DOHH2 (cell line): ENCODE results near the gene DCUN1D3.
A peak's percentile ranks its signal among the peaks of the same experiment; 100 is the strongest.

ENCODE experiments used
- H3F3A ChIP-seq: fragments of 200-600 bp; sonication (generic), shearing (Covaris generic); 2 replicates; pipeline ENCODE4 v1.6.0; 2016; ENCODE audit warnings: antibody characterized with exemption, mild to moderate bottlenecking; ENCODE audit not compliant: control insufficient read depth, insufficient read depth
- H3K27ac ChIP-seq: fragments of 200-600 bp; sonication (generic); 2 replicates; pipeline ENCODE4 v1.5.1; 2014; ENCODE audit warnings: low read depth, mild to moderate bottlenecking, low read length, moderate library complexity
- H3K27me3 ChIP-seq: fragments of 200-600 bp; sonication (generic); 2 replicates; pipeline ENCODE4 v1.6.1; 2014; ENCODE audit warnings: mild to moderate bottlenecking, low read length, mixed read lengths; ENCODE audit not compliant: control insufficient read depth
- H3K36me3 ChIP-seq: fragments of 200-600 bp; sonication (generic); 2 replicates; pipeline ENCODE4 v1.6.1; 2014; ENCODE audit warnings: mild to moderate bottlenecking, low read length, moderate library complexity, mixed read lengths; ENCODE audit not compliant: control insufficient read depth
- H3K4me1 ChIP-seq: fragments of 200-600 bp; sonication (generic); 2 replicates; pipeline ENCODE4 v1.6.1; 2014; ENCODE audit warnings: mild to moderate bottlenecking, low read length, mixed read lengths; ENCODE audit not compliant: control insufficient read depth
- H3K4me2 ChIP-seq: fragments of 200-600 bp; sonication (generic); 2 replicates; pipeline ENCODE4 v1.6.0; 2014; ENCODE audit warnings: mild to moderate bottlenecking, low read length, moderate library complexity
- H3K4me3 ChIP-seq: fragments of 200-600 bp; sonication (generic); 2 replicates; pipeline ENCODE4 v1.5.1; 2014; ENCODE audit warnings: mild to moderate bottlenecking, low read length, mixed read lengths
- H3K79me2 ChIP-seq: fragments of 200-600 bp; sonication (generic); 2 replicates; pipeline ENCODE4 v1.6.1; 2014; ENCODE audit warnings: mild to moderate bottlenecking, low read length, mixed read lengths; ENCODE audit not compliant: control insufficient read depth
- H3K9me2 ChIP-seq: fragments of 200-600 bp; sonication (generic); replicated peaks from 2 replicates; pipeline ENCODE4 v1.6.1; 2014; ENCODE audit warnings: mild to moderate bottlenecking, low read length, mixed read lengths; ENCODE audit not compliant: control insufficient read depth
- H3K9me3 ChIP-seq: fragments of 200-600 bp; sonication (generic); 2 replicates; pipeline ENCODE4 v1.6.1; 2014; ENCODE audit warnings: antibody characterized with exemption, low read length, mixed read lengths; ENCODE audit not compliant: control insufficient read depth, insufficient read depth
- H4K20me1 ChIP-seq: fragments of 200-600 bp; sonication (generic); 2 replicates; pipeline ENCODE4 v1.6.0; 2014; ENCODE audit warnings: low read depth, mild to moderate bottlenecking, antibody characterized with exemption, low read length, moderate library complexity; ENCODE audit not compliant: control insufficient read depth, insufficient read depth
- CTCF ChIP-seq: fragments of 200-600 bp; sonication (generic); IDR thresholded peaks from one replicate; pipeline ENCODE4 v1.5.1; 2014; ENCODE audit warnings: antibody characterized with exemption, mild to moderate bottlenecking, low read depth, low read length; ENCODE audit not compliant: poor library complexity, severe bottlenecking
- EZH2phosphoT487 ChIP-seq: fragments of 200-600 bp; sonication (generic); IDR thresholded peaks from 2 replicates; pipeline ENCODE4 v1.6.1; 2017; ENCODE audit warnings: borderline replicate concordance, mild to moderate bottlenecking, antibody characterized with exemption, low read length, moderate library complexity, mixed read lengths

DCUN1D3 gene

DNA sequence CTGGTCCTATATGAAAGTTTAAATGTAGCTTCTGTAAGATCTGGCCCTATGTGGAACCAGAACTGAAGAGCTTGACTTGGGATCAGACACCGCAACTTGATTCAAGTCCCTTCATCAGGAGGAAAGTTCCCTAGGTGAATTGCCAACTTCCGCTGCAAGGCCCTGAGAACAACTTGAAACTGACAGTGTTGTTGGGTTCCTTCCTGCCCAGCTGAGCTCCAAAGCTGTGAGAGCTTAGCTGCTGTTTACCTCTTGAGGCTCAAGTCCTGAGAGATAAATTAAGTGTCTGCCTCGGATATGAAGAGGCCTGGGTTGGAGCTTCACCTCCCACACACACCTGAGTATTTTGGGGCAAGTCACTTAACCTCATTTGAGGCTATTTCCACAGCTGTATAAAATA, 49.2 kb downstream of the DCUN1D3 start:
- no peaks in the 10 kb centered on the region for H3F3A ChIP-seq
- no peak overlapping the region for H3K4me2 ChIP-seq
- H3K4me3 ChIP-seq, result no peak overlapping the region
- no peaks in the 10 kb centered on the region for H4K20me1 ChIP-seq
- H3K79me2 ChIP-seq, result no peaks in the 10 kb centered on the region
- no peak overlapping the region for H3K27ac ChIP-seq
- H3K9me2 ChIP-seq, result no peaks in the 10 kb centered on the region
- H3K4me1 ChIP-seq, result no peaks in the 10 kb centered on the region
- H3K36me3 ChIP-seq, result no peaks in the 10 kb centered on the region; the same call in 1 of the 2 replicates
- H3K27me3 ChIP-seq, result no peaks in the 10 kb centered on the region
- TF ChIP-seq CTCF, result no peak
- TF ChIP-seq EZH2phosphoT487, result no peak
- no peaks in the 10 kb centered on the region for H3K9me3 ChIP-seq

- Histone ChIP-seq H3K9me2 (no peaks in the 10 kb centered on the region), H3K27me3 (no peaks in the 10 kb centered on the region), H3K79me2 (no peaks in the 10 kb centered on the region), H3K9me3 (no peaks in the 10 kb centered on the region), H3K36me3 (peaks cover 2% of the 10 kb centered on the region), H3K27ac (no peak overlapping the region), H4K20me1 (no peaks in the 10 kb centered on the region), H3K4me1 (no peaks in the 10 kb centered on the region), H3K4me2 (no peak overlapping the region), H3F3A (no peaks in the 10 kb centered on the region), H3K4me3 (no peak overlapping the region)
- no peak for TF ChIP-seq EZH2phosphoT487
- TF ChIP-seq CTCF, result peak; percentile 96
Observed at GRCh38 chr16:20849589-20850390, 50.4 kb downstream of the DCUN1D3 start.

GRCh38 chr16:20847550-20847949, 52.6 kb downstream of the DCUN1D3 start:
- no peak overlapping the region for H3K4me2 ChIP-seq
- no peaks in the 10 kb centered on the region for H3K9me3 ChIP-seq
- no peaks in the 10 kb centered on the region for H3K9me2 ChIP-seq
- no peak overlapping the region for H3K27ac ChIP-seq
- no peaks in the 10 kb centered on the region for H3F3A ChIP-seq
- H3K36me3 ChIP-seq, result peaks cover 5% of the 10 kb centered on the region
- H3K79me2 ChIP-seq, result no peaks in the 10 kb centered on the region
- TF ChIP-seq CTCF, result no peak
- TF ChIP-seq EZH2phosphoT487, result no peak
- no peaks in the 10 kb centered on the region for H3K4me1 ChIP-seq
- no peaks in the 10 kb centered on the region for H3K27me3 ChIP-seq
- H3K4me3 ChIP-seq, result no peak overlapping the region
- H4K20me1 ChIP-seq, result no peaks in the 10 kb centered on the region
